ENCODE results near the gene CGNL1.

CGNL1 gene

DNA sequence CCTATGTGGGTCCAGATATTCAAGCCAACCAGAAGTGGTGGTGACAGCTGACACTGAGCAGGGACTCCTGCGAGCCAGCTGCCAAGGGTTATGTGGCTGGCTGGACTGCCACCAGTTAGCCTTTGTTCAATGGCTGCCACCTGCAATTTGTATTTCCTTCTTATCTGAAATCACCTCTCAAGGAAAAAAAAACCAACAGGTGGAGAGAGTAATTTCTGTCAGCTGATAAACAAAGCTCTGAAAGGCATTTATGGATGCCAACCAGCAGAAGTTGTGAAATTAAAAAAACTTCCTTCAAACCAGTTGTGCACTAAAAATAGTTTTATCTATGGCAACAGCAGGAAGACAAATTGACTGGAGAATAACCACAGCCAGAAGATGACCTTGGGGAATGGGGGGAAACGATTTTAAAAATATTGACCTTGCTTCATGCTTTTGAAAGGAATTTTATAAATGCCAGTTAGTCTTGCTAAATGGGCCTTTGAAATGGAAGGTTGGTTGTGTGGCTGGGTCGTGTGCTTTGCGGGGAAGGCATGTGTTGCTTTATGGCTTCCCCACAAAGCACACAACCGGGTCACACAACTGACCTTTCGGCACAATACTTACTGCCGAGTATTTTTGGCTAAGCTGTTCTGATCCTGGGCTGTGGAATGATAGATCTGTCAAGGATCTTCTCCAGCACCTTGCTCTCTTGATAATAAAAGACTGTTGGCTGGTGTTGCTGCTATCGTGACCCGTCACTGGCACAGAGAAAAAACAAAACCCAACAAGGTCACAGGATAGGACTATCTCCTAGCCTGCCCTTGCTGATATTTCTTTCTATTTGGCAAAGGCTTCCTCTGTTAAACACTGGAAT, 218.9 kb downstream of the CGNL1 start:
- Histone ChIP-seq H3K27me3 (replicated peaks; ENCODE audit: control insufficient read depth, insufficient read depth, low read length) (peaks cover 3% of the 10 kb centered on the region), H3K36me3 (ENCODE audit: control insufficient read depth, insufficient read depth, low read length) (no peaks in the 10 kb centered on the region), H3K4me3 (replicated peaks; ENCODE audit: low read depth, low read length) (no peak overlapping the region)
- TF ChIP-seq, protein P1, sequence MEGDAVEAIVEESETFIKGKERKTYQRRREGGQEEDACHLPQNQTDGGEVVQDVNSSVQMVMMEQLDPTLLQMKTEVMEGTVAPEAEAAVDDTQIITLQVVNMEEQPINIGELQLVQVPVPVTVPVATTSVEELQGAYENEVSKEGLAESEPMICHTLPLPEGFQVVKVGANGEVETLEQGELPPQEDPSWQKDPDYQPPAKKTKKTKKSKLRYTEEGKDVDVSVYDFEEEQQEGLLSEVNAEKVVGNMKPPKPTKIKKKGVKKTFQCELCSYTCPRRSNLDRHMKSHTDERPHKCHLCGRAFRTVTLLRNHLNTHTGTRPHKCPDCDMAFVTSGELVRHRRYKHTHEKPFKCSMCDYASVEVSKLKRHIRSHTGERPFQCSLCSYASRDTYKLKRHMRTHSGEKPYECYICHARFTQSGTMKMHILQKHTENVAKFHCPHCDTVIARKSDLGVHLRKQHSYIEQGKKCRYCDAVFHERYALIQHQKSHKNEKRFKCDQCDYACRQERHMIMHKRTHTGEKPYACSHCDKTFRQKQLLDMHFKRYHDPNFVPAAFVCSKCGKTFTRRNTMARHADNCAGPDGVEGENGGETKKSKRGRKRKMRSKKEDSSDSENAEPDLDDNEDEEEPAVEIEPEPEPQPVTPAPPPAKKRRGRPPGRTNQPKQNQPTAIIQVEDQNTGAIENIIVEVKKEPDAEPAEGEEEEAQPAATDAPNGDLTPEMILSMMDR (IDR thresholded peaks at IDR 0.05; ENCODE audit: insufficient read depth, low read length, poor library complexity, severe bottlenecking) = no peak
- DNase-seq (ENCODE audit: extremely low read depth, insufficient read length) = no peak

DNA sequence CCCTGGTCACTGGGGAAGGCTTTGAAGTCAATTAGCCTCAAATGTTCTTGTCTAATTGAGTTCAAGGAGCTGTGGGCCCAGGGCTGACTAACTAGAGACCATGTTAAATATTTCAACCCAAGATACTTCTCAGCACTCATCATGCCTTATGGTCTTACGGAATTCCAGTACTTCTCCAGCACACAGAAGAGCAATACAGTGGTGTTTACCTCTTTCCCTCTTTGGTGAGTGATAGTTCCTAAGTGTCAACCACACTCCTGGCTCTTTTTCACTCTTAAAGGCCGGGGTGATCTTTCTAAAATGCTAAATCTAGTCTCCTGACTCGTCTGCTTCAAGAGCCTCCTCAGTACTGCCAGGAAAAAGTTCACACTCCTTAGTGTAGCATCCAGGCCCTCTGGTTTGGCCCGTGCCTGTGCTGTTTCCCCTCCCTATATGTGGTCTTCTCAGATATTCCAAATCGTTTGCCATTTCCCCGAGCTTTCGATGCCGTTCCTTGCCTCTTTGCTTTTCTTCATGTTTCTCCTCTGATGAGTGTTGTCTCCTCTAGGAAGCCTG, 220.1 kb downstream of the CGNL1 start:
- no peak for DNase-seq (ENCODE audit: extremely low read depth, insufficient read length)
- Histone ChIP-seq H3K36me3 (ENCODE audit: control insufficient read depth, insufficient read depth, low read length) (no peaks in the 10 kb centered on the region), H3K27me3 (replicated peaks; ENCODE audit: control insufficient read depth, insufficient read depth, low read length) (peaks cover 1% of the 10 kb centered on the region), H3K4me3 (replicated peaks; ENCODE audit: low read depth, low read length) (no peak overlapping the region)
- TF ChIP-seq, protein P1 (IDR thresholded peaks at IDR 0.05; ENCODE audit: insufficient read depth, low read length, poor library complexity, severe bottlenecking) = no peak

DNA sequence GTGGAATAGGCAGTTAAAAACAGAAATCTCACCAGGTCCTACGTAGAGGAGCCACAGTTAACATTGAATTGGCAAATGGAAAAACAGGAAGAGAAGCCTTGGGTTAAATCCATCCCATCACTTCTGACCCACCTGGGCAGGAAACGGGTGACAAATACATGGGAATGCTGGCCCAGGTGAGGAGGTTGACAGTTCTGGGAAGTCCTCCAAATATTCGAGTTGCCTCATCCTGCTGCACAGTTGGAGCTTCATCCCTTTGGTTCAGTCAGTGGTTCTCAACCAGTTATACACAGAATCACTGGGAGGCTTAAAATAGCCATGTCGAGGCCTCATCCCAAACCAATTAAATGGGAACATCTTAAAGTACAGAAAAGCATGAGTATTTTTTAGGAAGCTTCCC, 220.7 kb downstream of the CGNL1 start:
- no peak overlapping the region for H3K4me3 ChIP-seq (replicated peaks; ENCODE audit: low read depth, low read length)
- no peak for DNase-seq (ENCODE audit: extremely low read depth, insufficient read length)
- H3K27me3 ChIP-seq (replicated peaks; ENCODE audit: control insufficient read depth, insufficient read depth, low read length) = peaks cover 1% of the 10 kb centered on the region
- TF ChIP-seq, protein P1 (IDR thresholded peaks at IDR 0.05; ENCODE audit: insufficient read depth, low read length, poor library complexity, severe bottlenecking) = no peak
- H3K36me3 ChIP-seq (ENCODE audit: control insufficient read depth, insufficient read depth, low read length) = no peaks in the 10 kb centered on the region

DNA sequence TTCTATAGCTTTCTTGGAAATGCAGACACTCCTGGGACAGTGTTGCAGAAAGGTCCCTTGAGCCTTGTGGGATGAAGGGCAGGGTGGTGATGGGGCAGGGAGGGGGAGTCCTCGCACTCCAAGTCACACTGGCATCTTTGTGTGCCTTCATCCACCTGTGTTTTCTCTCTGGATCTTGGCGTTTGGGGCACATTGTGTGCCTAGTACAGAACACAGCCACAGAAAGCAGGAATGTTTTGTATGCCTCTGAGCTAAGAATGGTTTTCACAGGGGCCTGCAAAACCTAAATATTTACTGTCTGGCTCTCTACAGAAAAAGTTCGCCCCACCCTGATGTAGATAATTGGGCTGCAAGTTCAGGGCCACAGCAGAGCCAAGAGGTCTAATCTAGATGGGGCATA, 221.1 kb downstream of the CGNL1 start:
- no peak for DNase-seq (ENCODE audit: extremely low read depth, insufficient read length)
- Histone ChIP-seq H3K36me3 (ENCODE audit: control insufficient read depth, insufficient read depth, low read length) (no peaks in the 10 kb centered on the region), H3K4me3 (replicated peaks; ENCODE audit: low read depth, low read length) (no peak overlapping the region), H3K27me3 (replicated peaks; ENCODE audit: control insufficient read depth, insufficient read depth, low read length) (peaks cover 1% of the 10 kb centered on the region)
- TF ChIP-seq, protein P1 (IDR thresholded peaks at IDR 0.05; ENCODE audit: insufficient read depth, low read length, poor library complexity, severe bottlenecking) = no peak

DNA sequence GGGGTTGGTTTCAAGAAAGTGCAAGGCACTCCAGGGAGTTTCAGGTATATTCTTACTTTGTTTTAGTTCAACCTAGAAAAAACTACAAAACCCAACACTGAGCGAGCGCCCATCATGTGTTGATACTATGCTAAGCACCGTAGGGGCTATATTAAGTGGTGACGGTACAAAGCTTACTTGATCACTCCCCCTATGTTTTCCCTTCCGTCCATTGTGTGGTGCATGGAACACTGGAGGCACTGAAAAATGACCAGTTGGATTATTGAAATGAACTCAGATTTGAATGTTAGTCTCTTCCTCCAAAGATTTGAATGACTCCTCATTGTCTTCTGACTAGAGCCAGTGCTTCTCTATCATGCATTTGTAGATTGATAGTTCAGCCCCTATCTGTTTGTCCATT, 222.0 kb downstream of the CGNL1 start:
- no peak for DNase-seq (ENCODE audit: extremely low read depth, insufficient read length)

More for the DNA sequence above, 222.0 kb downstream of the CGNL1 start:
- no peaks in the 10 kb centered on the region for H3K36me3 ChIP-seq (ENCODE audit: control insufficient read depth, insufficient read depth, low read length)
- no peak overlapping the region for H3K4me3 ChIP-seq (replicated peaks; ENCODE audit: low read depth, low read length)
- TF ChIP-seq, protein P1 (IDR thresholded peaks at IDR 0.05; ENCODE audit: insufficient read depth, low read length, poor library complexity, severe bottlenecking) = no peak
- H3K27me3 ChIP-seq (replicated peaks; ENCODE audit: control insufficient read depth, insufficient read depth, low read length) = peaks cover 1% of the 10 kb centered on the region
